COR-L47 (cell line): ENCODE measurements around the gene KLF6.

Source experiments
- DNase-seq: peaks from one replicate; lab custom pipeline; 2025; lab: John Stamatoyannopoulos, UW

The KLF6 gene

DNA sequence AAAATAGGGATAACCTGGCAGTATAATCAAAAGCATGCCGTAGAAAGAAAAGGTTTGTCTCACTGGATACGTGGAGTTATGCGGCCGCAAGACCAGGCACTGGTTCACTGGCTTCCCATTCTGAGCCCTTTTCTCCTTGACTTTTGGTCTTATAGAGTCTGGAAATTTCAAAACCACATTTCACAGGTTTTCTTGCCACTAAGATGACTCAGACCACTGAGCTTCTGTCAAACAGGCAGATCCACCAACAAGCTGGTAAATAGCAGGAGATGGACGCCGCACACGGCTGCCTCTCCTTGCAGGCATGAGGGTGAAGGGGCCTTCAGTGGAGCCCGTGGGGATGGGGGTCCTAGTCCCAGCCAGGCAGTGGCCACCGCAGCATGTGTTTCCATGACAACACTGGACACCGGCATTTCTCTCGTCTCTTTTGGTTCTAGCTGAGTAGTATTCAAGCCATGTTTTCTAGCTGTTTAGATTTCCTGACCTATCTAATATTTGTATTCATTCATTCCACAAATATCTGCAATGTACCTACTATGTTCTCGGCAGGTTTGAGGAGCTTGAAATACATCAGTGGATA is 55.5 kb downstream of the KLF6 start:
- DNase-seq: no peak

- no peak for DNase-seq
These were observed 56.4 kb downstream of the KLF6 start for GRCh38 chr10:3728563-3728962.

DNA sequence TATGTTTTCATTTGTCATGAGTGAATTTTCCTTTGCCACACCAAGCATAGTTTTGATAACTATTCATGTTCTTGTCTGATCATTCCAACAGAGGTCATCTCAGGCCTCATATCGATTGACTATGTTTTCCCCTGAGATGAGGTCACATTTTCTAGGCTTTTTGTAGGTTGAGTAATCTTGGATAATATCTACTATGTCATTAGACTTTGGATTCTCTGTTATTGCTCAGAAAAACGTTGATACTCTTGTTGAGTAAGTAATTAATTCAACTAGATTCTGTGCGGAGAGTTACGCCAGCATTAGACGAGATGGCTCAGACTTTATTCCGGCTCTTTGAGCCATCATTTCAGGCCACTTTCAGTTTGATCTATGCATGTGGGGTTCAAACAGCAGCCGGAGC is 57.7 kb downstream of the KLF6 start:
- no peak for DNase-seq
